Tibial nerve (tissue), 4 donors: ENCODE measurements around the gene SP5. TPM values are rescaled to one million over a fixed set of nuclear protein-coding genes. Genes with fewer than 3 reads are reported as not detected.
"Not testable (repeated sequence)": the region's sequence is repeated elsewhere in the genome, so short reads cannot be mapped to it uniquely, and the experiment has no call there.

Source experiments
- DNase-seq, 2 donors: peaks; one replicate each; pipeline ENCODE4 v3.0.0-alpha.2; 2019; ENCODE audit warnings: low spot score in 2 of 2
- H3K27ac ChIP-seq, 4 donors: fragments of 200-600 bp; sonication (generic) in 3 of 4; one replicate each; pipeline ENCODE4 v1.5.1; 2017 to 2019; ENCODE audit warnings: mild to moderate bottlenecking in 1 of 4
- H3K27me3 ChIP-seq, 2 donors: fragments of 200-600 bp; sonication (generic) in 1 of 2; one replicate each; pipeline versions ENCODE4 v1.5.1 to v1.6.0; 2017 to 2019
- H3K36me3 ChIP-seq, 3 donors: fragments of 200-600 bp; sonication (generic); one replicate each; pipeline ENCODE4 v1.5.1; 2018 to 2019
- H3K4me1 ChIP-seq, 4 donors: fragments of 200-600 bp; sonication (generic) in 3 of 4; one replicate each; pipeline ENCODE4 v1.5.1; 2017 to 2019
- H3K4me3 ChIP-seq, 4 donors: fragments of 200-600 bp; sonication (generic) in 3 of 4; one replicate each; pipeline ENCODE4 v1.5.1; 2017 to 2019; ENCODE audit warnings: mild to moderate bottlenecking in 1 of 4, moderate library complexity in 1 of 4
- H3K9me3 ChIP-seq, 4 donors: fragments of 200-600 bp; sonication (generic) in 3 of 4; one replicate each; pipeline ENCODE4 v1.5.1; 2017 to 2019
- EP300 ChIP-seq, 2 donors: sonication (generic); formaldehyde crosslinking; IDR thresholded peaks; one replicate each; pipeline ENCODE4 v1.6.1; 2017; ENCODE audit warnings: antibody characterized with exemption in 2 of 2, mild to moderate bottlenecking in 1 of 2
- POLR2A ChIP-seq, 2 donors: fragments of 450-650 bp; IDR thresholded peaks; one replicate each; pipeline ENCODE4 v1.6.1; 2017; ENCODE audit warnings: antibody characterized with exemption in 2 of 2, mild to moderate bottlenecking in 2 of 2, moderate library complexity in 2 of 2
- WGBS, 2 donors: methylation state at CpG; one replicate each; pipeline ENCODE4 v1.1.5; 2018; 5-methylcytosine and 5-hydroxymethylcytosine counted together
- total RNA-seq, 4 donors: library from RNA; depleted of rRNA; stranded (reverse); fragments of >200 nt; gene quantifications; one replicate each; pipeline ENCODE4 v1.1.0, GENCODE V29; 2016
- TF ChIP-seq, protein P1 (sequence below), 5 experiments: fragments of 200-600 bp in 3 of 5; fragments of 450-650 bp in 2 of 5; sonication (generic) in 3 of 5; IDR thresholded peaks; one replicate each; pipeline ENCODE4 v1.5.1; 2016 to 2019; ENCODE audit warnings: antibody characterized with exemption in 5 of 5, mild to moderate bottlenecking in 3 of 5, moderate library complexity in 2 of 5

The SP5 gene
- total RNA-seq, 4 donors from 2014 or later, result 6.6 to 14.1 (median 8.4) TPM

DNA sequence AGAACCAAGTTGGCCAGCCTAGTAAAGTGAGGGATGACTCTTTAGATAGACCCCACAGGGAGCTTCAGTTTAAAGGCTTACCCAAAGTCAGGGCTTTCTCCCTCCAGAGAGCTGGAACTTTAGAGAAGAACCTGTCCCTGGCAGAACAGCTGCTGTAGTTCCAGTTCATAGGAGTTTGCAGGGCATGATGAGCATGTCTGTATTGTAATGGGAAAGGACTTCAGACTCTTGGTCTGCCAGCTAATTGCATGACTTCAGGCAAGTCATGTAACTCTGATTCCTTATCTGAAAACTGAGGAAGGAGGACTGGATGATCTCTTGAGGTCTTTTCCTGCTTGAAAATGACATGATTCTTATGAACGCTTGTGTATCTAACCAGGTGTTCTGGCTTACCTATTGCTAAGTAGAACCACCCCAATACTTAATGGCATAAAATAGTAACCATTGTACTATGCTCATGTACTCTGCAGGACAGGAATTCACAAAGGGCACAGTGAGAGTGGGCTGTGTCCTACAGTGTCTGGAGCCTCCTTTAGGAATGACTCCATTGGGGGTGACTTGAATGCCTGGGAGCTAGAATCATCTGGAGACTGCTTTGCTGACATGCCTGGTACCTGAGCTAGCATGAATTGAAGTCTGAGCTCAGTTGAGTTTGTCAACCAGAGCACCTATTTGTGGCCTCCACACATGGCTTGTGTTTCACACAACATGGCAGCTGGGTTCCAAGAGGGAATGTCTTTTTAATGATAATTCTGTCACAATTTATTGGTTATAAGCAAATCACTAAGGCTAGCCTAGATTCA lies 18.9 kb downstream of the SP5 start:
- no peak overlapping the region for H3K27ac ChIP-seq
- no peak overlapping the region for H3K4me3 ChIP-seq
- DNase-seq, result no peak
- H3K36me3 ChIP-seq, result no peaks in the 10 kb centered on the region
- WGBS, 2 donors, result 0 to 52% methylated on average over 1 of the region's 1 CpG
- peaks cover 0 to 11% (median 0%) of the 10 kb centered on the region in 4 donors for H3K9me3 ChIP-seq
- H3K4me1 ChIP-seq, result no peaks in the 10 kb centered on the region
- H3K27me3 ChIP-seq, result no peaks in the 10 kb centered on the region
- TF ChIP-seq EP300 (IDR thresholded peaks at IDR 0.05) (no peak), POLR2A (IDR thresholded peaks at IDR 0.05) (no peak)
- TF ChIP-seq, protein P1, sequence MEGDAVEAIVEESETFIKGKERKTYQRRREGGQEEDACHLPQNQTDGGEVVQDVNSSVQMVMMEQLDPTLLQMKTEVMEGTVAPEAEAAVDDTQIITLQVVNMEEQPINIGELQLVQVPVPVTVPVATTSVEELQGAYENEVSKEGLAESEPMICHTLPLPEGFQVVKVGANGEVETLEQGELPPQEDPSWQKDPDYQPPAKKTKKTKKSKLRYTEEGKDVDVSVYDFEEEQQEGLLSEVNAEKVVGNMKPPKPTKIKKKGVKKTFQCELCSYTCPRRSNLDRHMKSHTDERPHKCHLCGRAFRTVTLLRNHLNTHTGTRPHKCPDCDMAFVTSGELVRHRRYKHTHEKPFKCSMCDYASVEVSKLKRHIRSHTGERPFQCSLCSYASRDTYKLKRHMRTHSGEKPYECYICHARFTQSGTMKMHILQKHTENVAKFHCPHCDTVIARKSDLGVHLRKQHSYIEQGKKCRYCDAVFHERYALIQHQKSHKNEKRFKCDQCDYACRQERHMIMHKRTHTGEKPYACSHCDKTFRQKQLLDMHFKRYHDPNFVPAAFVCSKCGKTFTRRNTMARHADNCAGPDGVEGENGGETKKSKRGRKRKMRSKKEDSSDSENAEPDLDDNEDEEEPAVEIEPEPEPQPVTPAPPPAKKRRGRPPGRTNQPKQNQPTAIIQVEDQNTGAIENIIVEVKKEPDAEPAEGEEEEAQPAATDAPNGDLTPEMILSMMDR (IDR thresholded peaks at IDR 0.05), result no peak

DNA sequence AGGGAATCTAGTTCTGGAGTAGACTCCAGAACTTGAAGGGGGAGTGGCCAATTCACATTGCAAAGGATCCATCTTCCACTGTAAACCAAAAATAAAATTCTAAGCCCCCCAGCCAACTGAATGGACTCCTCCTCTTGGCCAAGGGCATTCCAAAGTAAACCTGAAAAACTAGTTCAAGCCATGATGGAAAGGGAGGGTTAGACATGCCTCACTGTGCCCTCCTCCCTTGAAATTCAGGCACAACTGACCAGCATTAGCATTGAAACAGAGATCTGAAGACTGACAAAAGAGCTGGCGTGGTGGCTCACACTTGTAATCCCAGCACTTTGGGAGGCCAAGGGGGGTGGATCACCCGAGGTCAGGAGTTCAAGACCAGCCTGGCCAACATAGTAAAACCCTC lies 19.5 kb downstream of the SP5 start:
- not testable (repeated sequence) for DNase-seq

GRCh38 chr2:170736628-170737027 lies 21.5 kb downstream of the SP5 start:
- Histone ChIP-seq H3K9me3 (peaks cover 0 to 11% (median 0%) of the 10 kb centered on the region in 4 donors), H3K4me1 (no peaks in the 10 kb centered on the region), H3K4me3 (no peak overlapping the region), H3K27ac (no peak overlapping the region), H3K36me3 (no peaks in the 10 kb centered on the region), H3K27me3 (no peaks in the 10 kb centered on the region)
- WGBS, 2 donors, result 64% methylated on average over 1 of the region's 1 CpG
- DNase-seq, result no peak
- TF ChIP-seq POLR2A (IDR thresholded peaks at IDR 0.05) (no peak), EP300 (IDR thresholded peaks at IDR 0.05) (no peak)
- TF ChIP-seq, protein P1 (IDR thresholded peaks at IDR 0.05), result no peak

More for the DNA sequence above, 19.5 kb downstream of the SP5 start:
- 76 to 84% methylated on average over 2 of the region's 2 CpGs for WGBS, 2 donors
- H3K9me3 ChIP-seq, result peaks cover 0 to 11% (median 0%) of the 10 kb centered on the region in 4 donors
- not testable (repeated sequence) for H3K4me1 ChIP-seq, H3K36me3 ChIP-seq, H3K27ac ChIP-seq, H3K4me3 ChIP-seq, H3K27me3 ChIP-seq

DNA sequence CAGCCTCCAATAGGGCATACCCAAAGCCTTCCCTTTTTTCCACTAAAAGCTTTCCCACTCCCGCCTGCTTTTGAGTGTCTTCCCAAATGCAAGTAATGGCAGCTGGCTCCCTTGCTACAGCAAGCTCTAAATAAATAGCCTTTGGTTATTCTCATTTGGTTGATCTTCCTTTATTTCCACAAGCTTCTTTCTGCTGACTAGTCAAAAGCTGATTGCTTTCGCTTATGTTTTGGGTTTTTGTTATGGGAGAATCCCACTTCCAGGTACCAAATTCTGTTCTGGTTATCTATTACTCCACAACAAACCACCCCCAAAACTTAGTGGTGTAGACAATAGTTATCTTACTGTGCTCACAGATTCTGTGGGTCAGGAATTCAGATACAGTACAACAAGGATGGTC lies 22.3 kb downstream of the SP5 start:
- 91 to 98% methylated on average over 2 of the region's 2 CpGs for WGBS, 2 donors
- no peaks in the 10 kb centered on the region for H3K27me3 ChIP-seq

DNA sequence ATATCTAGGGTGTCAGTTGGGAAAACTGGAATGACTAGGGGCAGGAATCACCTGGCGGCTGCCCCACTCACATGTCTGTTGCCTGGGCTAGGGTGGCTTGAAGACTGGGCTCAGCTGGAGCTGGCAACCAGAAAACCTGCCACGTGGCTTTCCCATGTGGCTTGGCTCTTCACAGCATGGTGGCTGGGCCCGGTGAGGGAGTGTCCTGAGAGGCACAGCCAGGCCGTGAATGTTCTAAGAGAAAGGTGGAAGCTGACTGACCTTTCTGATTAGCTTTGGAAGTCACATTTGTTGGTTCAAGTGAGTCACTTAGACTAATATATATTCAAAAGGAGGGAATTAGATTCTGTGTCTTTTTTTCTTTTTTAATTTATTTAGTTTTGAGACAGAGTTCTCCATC lies 22.7 kb downstream of the SP5 start:
- peaks cover 0 to 11% (median 0%) of the 10 kb centered on the region in 4 donors for H3K9me3 ChIP-seq
- no peak overlapping the region for H3K27ac ChIP-seq
- TF ChIP-seq, protein P1 (IDR thresholded peaks at IDR 0.05), result no peak
- TF ChIP-seq POLR2A (IDR thresholded peaks at IDR 0.05) (no peak), EP300 (IDR thresholded peaks at IDR 0.05) (no peak)
- H3K27me3 ChIP-seq, result no peaks in the 10 kb centered on the region
- 79 to 87% methylated on average over 4 of the region's 4 CpGs for WGBS, 2 donors
- H3K4me1 ChIP-seq, result no peaks in the 10 kb centered on the region
- H3K4me3 ChIP-seq, result no peak overlapping the region
- DNase-seq, result no peak
- H3K36me3 ChIP-seq, result no peaks in the 10 kb centered on the region

More for the DNA sequence above, 22.3 kb downstream of the SP5 start:
- Histone ChIP-seq H3K27ac (no peak overlapping the region), H3K36me3 (no peaks in the 10 kb centered on the region), H3K4me3 (no peak overlapping the region), H3K4me1 (no peaks in the 10 kb centered on the region), H3K9me3 (peaks cover 0 to 11% (median 0%) of the 10 kb centered on the region in 4 donors)
- no peak for TF ChIP-seq POLR2A (IDR thresholded peaks at IDR 0.05)
- no peak for TF ChIP-seq EP300 (IDR thresholded peaks at IDR 0.05)
- DNase-seq, result no peak

GRCh38 chr2:170739048-170739447 lies 23.9 kb downstream of the SP5 start:
- H3K27me3 ChIP-seq, result no peaks in the 10 kb centered on the region
- peaks cover 0 to 11% (median 0%) of the 10 kb centered on the region in 4 donors for H3K9me3 ChIP-seq
- WGBS, 2 donors, result 50 to 66% methylated on average over 3 of the region's 3 CpGs
- H3K4me3 ChIP-seq, result no peak overlapping the region
- no peaks in the 10 kb centered on the region for H3K36me3 ChIP-seq
- TF ChIP-seq, protein P1 (IDR thresholded peaks at IDR 0.05), result no peak
- TF ChIP-seq POLR2A (IDR thresholded peaks at IDR 0.05) (no peak), EP300 (IDR thresholded peaks at IDR 0.05) (no peak)
- H3K27ac ChIP-seq, result no peak overlapping the region
- H3K4me1 ChIP-seq, result no peaks in the 10 kb centered on the region
- no peak for DNase-seq
